IMR-90 (cell line): ENCODE results near the gene DUSP14.

ENCODE experiments used
- CEBPB ChIP-seq: IDR thresholded peaks from 2 replicates; pipeline ENCODE4 v1.6.1; 2012; ENCODE audit warnings: low read depth, low read length, improper control_type of control experiment
- CTCF ChIP-seq: conservative IDR thresholded peaks from 2 replicates; pipeline ENCODE4 v1.5.1; 2012; ENCODE audit warnings: mild to moderate bottlenecking, low read depth, low read length, improper control_type of control experiment
- ELK1 ChIP-seq: fragments of 150-350 bp; IDR thresholded peaks from 2 replicates; pipeline ENCODE4 v1.6.1; 2016; ENCODE audit warnings: low read depth, mild to moderate bottlenecking, low read length, moderate library complexity, borderline replicate concordance
- MAZ ChIP-seq: IDR thresholded peaks from 2 replicates; pipeline ENCODE4 v1.6.1; 2012; ENCODE audit warnings: low read depth, mild to moderate bottlenecking, low read length, improper control_type of control experiment, moderate library complexity, borderline replicate concordance
- MXI1 ChIP-seq: IDR thresholded peaks from 2 replicates; pipeline ENCODE4 v1.6.1; 2012; ENCODE audit warnings: low read depth, mild to moderate bottlenecking, low read length, moderate library complexity, borderline replicate concordance
- NFE2L2 ChIP-seq: fragments of 150-350 bp; IDR thresholded peaks from 2 replicates; pipeline ENCODE4 v1.6.1; 2016; ENCODE audit warnings: low read depth, mild to moderate bottlenecking, low read length
- POLR2A ChIP-seq: IDR thresholded peaks from 2 replicates; pipeline ENCODE4 v1.6.1; 2012; ENCODE audit warnings: mild to moderate bottlenecking, low read depth, low read length
- RAD21 ChIP-seq: IDR thresholded peaks from 2 replicates; pipeline ENCODE4 v1.6.1; 2012; ENCODE audit warnings: low read length, improper control_type of control experiment
- RFX5 ChIP-seq: IDR thresholded peaks from 2 replicates; pipeline ENCODE4 v1.8.0; 2012; ENCODE audit warnings: low read depth, mild to moderate bottlenecking, low read length, moderate library complexity
- SMC3 ChIP-seq: fragments of 150-350 bp; IDR thresholded peaks from 2 replicates; pipeline ENCODE4 v1.6.1; 2016; ENCODE audit warnings: low read depth, mild to moderate bottlenecking, antibody characterized with exemption, low read length, moderate library complexity
- USF2 ChIP-seq: fragments of 150-350 bp; IDR thresholded peaks from 2 replicates; pipeline ENCODE4 v1.6.1; 2017; ENCODE audit warnings: mild to moderate bottlenecking, antibody characterized with exemption, low read length, low read depth

- TF ChIP-seq POLR2A: no peak
- no peak; the same call in 1 of the 2 replicates for TF ChIP-seq NFE2L2
- TF ChIP-seq CTCF: no peak
- TF ChIP-seq MXI1: no peak
- TF ChIP-seq MAZ: no peak
- TF ChIP-seq RAD21: no peak
- no peak for TF ChIP-seq USF2
- TF ChIP-seq SMC3: no peak
- TF ChIP-seq RFX5: no peak
- TF ChIP-seq ELK1: no peak
- TF ChIP-seq CEBPB: no peak
These were observed 63.8 kb downstream of the DUSP14 start for GRCh38 chr17:37553401-37553966.
